Progenitor cell of endocrine pancreas (in vitro differentiated cells): Measurements from ENCODE around the gene HNRNPAB. TPM values are rescaled to one million over a fixed set of nuclear protein-coding genes. Genes with fewer than 3 reads are reported as not detected.

Source experiments
- DNase-seq: peaks from one replicate; pipeline ENCODE4 v3.0.0; 2021; ENCODE audit warnings: low spot score; ENCODE audit not compliant: unreplicated experiment
- H3K27ac Mint-ChIP-seq: 2 replicates; pipeline ENCODE4 v1.8.0; 2021; ENCODE audit warnings: mild to moderate bottlenecking, moderate library complexity, mixed read lengths
- H3K27me3 Mint-ChIP-seq: 2 replicates; pipeline ENCODE4 v1.8.0; 2021; ENCODE audit warnings: mixed read lengths
- H3K36me3 Mint-ChIP-seq: 2 replicates; pipeline ENCODE4 v1.8.0; 2022; ENCODE audit warnings: mixed read lengths; ENCODE audit not compliant: insufficient read depth
- H3K4me1 Mint-ChIP-seq: 2 replicates; pipeline ENCODE4 v1.8.0; 2021; ENCODE audit warnings: low read depth, mixed read lengths
- H3K4me3 Mint-ChIP-seq: 2 replicates; pipeline ENCODE4 v1.8.0; 2021; ENCODE audit warnings: low read depth, mild to moderate bottlenecking, moderate library complexity, mixed read lengths
- H3K9me3 Mint-ChIP-seq: 2 replicates; pipeline ENCODE4 v1.8.0; 2021; ENCODE audit warnings: low read depth, mixed read lengths
- CTCF ChIP-seq: fragments of 200-600 bp; sonication (generic); IDR thresholded peaks from one replicate; pipeline ENCODE4 v1.5.0; 2021; ENCODE audit warnings: antibody characterized with exemption, mild to moderate bottlenecking; ENCODE audit not compliant: unreplicated experiment
- long read RNA-seq: library from polyadenylated mRNA; unstranded; transcript quantifications from one replicate; pipeline ENCODE4 v2.0.0, GENCODE V29; 2020
- total RNA-seq: library from RNA; stranded (reverse); gene quantifications from 2 replicates; pipeline ENCODE4 v1.2.1, GENCODE V29; 2021

Gene HNRNPAB
- 214 and 223 TPM in 2 replicates for total RNA-seq
- long read RNA-seq, partial matches to known transcripts, result 4 of 8 reads
- long read RNA-seq, other reads (novel, unspliced or antisense), result 2 of 8 reads

GRCh38 chr5:178204182-178204934, at the start of gene HNRNPAB:
Gene HNRNPAB, plus strand, starts transcription at chr5:178204533. Its CDS starts 305 bp downstream, at chr5:178204838.
- TF ChIP-seq CTCF, result no peak
- H3K27me3 Mint-ChIP-seq, result peaks cover 3% of the 10 kb centered on the region
- no peaks in the 10 kb centered on the region for H3K9me3 Mint-ChIP-seq

DNA sequence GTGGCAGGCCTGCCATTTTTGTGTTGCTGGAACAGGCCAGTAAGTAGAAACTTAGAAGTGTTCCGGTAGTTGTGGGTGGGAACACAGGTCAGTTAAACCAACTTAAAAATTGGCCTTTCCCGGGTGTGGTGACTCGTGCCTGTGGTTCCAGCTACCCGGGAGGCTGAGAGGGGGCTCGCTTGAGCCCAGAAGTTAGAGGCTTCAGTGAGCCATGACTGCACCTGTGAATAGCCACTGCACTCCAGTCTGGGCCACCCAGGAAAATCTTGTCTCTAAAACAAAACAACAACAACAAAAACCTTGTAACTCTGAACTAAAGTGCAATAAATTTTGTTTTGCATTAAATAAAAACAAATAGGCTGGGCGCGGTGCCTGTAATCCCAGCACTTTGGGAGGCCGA, 49.3 kb upstream of the HNRNPAB start:
- Mint-ChIP-seq H3K27ac (no peak overlapping the region), H3K9me3 (no peaks in the 10 kb centered on the region), H3K4me1 (peaks cover 8% of the 10 kb centered on the region), H3K27me3 (no peaks in the 10 kb centered on the region), H3K4me3 (no peak overlapping the region), H3K36me3 (peaks cover 4% of the 10 kb centered on the region)
- TF ChIP-seq CTCF, result no peak
- DNase-seq, result no peak

More at GRCh38 chr5:178204182-178204934, at the start of gene HNRNPAB:
- Mint-ChIP-seq H3K27ac (peak within 1 kb of the TSS; percentile 100), H3K36me3 (peaks cover 23% of the 10 kb centered on the region), H3K4me3 (peak within 1 kb of the TSS; percentile 98), H3K4me1 (peaks cover 20% of the 10 kb centered on the region)
- DNase-seq, result peak; percentile 93

DNA sequence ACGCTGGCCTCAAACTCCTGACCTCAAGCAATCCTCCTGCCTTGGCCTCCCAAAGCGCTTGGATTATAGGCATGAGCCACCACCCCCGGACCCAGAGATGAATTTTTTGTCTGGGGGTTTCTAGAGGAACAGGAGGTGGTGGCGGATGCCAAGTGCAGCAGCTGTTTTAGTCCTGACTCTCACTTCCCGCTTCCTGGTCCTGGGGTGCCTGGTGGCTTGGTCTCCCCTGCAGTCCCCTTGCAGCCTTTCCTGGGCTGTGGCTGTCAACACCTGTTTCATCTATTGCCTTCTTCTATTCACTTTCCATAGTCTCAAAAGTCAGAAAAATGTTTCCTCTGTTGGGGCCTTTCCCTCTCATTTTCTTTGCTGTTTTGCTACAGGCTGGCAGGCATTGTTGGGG, 44.2 kb upstream of the HNRNPAB start:
- DNase-seq, result no peak
- Mint-ChIP-seq H3K4me1 (peaks cover 4% of the 10 kb centered on the region), H3K4me3 (no peak overlapping the region), H3K27ac (peak overlapping the region; percentile 63), H3K9me3 (no peaks in the 10 kb centered on the region), H3K36me3 (no peaks in the 10 kb centered on the region), H3K27me3 (peaks cover 28% of the 10 kb centered on the region)
- no peak for TF ChIP-seq CTCF

GRCh38 chr5:178162481-178162880, 41.9 kb upstream of the HNRNPAB start:
- Mint-ChIP-seq H3K27ac (no peak overlapping the region), H3K9me3 (no peaks in the 10 kb centered on the region), H3K27me3 (peaks cover 28% of the 10 kb centered on the region), H3K4me1 (peaks cover 4% of the 10 kb centered on the region), H3K4me3 (no peak overlapping the region), H3K36me3 (no peaks in the 10 kb centered on the region)
- no peak for DNase-seq
- TF ChIP-seq CTCF, result no peak

DNA sequence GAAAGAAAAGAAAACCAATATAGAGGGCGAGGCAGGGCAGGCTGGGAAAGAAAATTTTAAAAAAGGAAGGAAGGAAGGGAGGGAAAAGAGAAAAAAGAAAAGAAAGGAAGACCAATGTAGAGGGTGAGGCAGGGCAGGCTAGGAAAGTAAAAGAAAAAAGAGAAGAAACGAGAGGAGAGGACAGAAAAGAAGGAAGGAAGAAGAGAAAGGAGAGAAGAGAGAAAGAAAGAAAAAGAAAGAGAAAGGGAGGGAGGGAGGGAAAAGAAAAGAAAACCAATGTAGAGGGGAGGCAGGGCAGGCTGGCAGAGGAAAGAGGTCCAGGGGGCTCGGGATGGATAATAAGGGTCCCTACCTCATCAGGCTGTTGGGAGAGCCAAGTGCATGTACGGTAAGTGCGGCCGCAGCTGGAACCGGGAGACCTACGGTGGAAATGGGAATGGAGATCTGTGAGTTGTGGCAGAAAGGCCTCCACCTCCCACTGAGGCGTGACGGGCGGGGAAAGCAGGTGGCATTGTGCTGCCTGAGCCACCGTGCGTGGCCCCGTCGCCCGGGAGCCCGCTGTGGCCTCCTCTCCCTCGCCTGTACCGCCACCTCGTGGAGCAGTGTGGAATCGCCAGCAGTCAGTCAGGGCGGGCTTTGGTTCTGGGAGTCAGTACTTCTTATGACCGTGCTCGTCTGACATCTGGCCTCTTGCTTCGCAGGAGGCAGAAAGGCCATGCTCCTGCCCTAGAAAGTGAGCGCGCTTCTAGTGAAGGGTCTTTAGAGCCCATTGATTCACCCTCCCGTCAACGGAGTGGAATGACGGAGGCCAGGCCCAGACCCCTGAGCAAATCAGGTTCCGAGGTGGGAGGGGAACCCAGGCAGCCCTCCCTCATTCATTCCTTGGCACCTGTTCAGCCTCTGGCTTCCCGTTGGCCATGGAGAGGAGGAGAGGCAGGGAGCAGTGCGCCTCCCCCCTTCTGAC, 40.3 kb upstream of the HNRNPAB start:
- Mint-ChIP-seq H3K27ac (no peak overlapping the region), H3K9me3 (no peaks in the 10 kb centered on the region), H3K4me3 (peak overlapping the region; percentile 41), H3K4me1 (peaks cover 4% of the 10 kb centered on the region), H3K36me3 (no peaks in the 10 kb centered on the region), H3K27me3 (peaks cover 28% of the 10 kb centered on the region)
- TF ChIP-seq CTCF, result peak; percentile 99
- DNase-seq, result peak; percentile 88
